Activated T-helper 9 cell treated with anti-CD3 and anti-CD28 coated beads, Interleukin-2, amount 50 U/mL, for 16 hours (primary cell): Measurements from ENCODE around the gene HINT2.

Source experiments
- DNase-seq: peaks from one replicate; pipeline ENCODE4 v3.0.0-alpha.2; 2020; ENCODE audit warnings: low read depth

The HINT2 gene

DNA sequence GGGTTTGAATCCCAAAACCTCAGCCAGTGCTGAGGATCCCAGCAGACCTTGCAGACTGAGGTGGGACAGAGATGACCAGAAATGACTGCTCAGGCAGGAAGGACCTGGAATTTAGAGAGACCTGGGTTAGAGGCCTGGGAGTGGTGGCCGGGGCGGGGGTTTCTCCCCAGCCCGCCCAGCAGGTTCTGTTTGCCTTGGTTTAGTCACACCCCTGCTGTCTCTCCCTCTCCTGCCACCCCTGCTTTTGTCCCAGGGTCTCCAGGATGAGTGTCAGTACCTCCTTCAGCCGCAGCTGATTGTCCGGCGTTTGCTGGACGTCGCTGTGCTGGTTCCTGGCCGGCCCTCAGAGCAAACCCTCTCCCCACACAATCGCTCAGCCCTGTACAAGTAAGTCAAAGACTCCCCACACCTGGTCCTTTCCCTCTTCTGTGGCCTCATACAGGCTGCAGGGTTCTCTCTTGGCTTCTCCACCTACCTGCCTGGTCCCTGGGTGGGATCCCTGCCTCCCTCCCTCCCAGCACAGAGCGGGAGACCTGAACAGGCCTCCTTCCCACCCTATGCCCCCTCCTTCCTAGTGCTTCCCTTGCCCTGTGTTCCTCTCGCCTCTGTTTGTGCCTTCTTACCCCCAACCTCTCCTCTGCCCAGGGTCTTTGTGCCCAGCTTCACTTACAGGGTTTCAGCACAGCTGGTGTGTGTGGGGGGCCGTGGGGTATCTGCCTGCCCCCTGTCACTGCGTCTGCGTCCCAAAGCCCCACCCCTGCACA, 26.2 kb upstream of the HINT2 start:
- no peak for DNase-seq

DNA sequence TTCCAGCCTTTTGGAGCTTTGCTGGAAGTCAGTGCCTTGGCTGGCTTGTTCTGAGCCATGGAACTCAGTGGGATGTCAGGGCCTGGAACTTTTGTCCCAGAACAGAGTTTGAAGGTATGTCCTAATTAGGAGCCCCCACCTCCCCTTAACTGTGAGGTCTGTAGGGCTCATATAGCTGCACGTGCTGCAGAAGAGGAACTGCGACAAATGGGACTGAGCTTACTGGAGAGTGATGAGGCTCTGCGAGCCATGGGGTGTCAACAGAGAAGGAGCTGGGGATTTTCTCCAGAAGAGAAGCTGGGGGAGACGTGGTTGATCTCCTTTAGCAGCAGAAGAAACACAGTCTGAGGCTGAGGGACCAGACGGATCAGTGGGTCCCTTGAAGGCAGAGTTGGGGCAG, 25.1 kb upstream of the HINT2 start:
- no peak for DNase-seq

DNA sequence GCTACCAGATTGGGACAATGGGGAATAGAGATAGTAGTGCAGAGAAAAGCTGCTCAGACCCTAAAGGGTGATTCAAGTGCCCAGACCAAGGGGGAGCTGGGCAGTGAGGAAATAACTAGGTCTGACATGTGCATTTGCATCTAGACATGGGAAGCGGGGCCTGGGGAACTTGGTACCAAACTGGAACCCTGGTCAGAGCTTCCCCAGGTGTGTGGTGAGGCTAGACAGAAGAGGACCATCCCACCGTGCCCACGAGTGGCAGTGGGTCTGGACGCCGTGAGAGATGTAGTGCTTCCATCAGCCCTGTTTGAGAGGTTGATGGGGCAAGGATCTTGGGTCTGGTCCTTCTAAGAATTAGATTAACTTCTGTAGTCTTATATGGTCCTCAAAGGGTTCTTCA, 21.8 kb upstream of the HINT2 start:
- no peak for DNase-seq

DNA sequence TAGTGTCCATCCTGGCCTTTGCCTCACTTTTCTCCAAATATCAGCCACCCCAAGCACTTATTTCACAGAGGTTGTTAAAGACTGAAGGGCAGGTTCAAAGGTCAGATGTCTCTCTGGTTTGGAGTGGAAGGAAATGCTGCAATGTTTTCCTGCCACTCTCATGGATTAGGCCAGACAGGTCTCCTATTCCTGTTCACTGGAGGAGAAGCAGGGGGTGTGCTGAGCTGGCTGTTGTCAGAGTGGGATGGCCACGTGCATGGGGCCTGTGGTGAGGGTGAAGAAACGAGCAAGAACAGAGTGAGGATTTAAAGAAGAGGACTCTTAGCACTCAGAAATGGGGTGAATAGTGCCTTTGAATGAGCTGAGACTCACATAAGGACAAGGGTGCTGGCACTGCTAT, 20.9 kb upstream of the HINT2 start:
- DNase-seq: no peak

DNA sequence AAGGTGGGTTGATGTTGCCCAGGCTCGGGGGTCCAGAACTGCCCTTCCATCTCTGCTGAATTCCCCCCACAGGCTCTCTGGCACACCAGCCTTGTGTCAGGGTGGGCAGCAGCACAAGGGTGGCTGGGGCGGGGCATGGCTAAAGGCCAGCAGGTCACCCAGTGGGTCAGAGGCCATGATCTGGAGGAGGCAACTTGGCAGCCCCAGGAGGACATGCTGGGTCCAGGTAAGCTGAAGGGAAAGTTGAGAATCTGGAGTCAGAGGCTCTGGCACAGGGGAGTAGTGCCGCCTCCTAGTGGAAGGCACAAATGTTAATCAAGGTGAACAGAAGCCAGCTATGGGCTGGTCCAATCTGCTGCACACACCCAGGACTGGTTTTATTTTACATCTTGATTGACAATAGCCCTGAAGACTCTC, 20.4 kb upstream of the HINT2 start:
- no peak for DNase-seq

DNA sequence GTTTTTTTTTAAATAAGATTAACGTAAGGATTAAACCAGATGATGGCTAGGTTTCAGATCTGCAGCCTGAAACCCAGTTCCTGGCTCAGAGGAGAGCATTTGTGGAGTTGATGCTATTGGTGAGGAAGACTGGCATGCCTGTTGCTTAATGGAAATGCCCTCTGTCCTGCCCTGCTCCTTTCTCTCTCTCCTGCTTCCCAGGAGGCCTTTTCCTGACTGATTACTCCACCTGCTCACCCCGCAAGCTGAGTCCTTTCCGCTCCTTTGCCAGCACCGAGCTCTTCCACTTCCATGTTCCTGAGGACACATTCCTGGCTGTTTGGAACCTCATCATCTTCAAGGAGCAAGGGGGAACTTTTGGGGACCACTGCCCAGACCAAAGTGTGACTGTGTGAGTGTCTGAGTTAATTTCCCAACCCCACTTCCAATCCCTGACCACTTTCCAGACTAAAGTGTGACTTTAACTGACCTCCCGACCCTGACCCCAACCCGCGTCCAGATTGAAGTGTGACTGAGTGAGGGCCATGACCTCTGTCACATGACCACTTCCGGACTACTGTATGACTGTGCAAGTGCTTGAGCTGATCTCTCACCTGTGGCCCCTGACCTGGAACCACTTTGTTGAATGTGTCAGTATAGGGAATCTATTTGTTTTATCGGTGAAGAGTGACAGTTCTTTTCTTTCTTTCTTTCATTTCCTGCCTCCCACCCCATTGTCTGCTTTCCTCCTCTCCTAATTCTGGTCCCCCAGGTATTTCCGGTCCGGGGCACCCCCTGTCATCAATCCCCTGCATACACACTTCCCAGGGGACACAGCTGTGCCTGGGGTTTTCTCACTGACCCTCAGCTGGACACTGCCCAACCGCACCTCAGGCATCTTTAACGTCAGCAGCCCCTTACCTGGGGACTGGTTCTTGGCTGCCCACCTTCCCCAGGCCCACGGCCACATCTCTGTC, 19.7 kb upstream of the HINT2 start:
- DNase-seq: no peak

DNA sequence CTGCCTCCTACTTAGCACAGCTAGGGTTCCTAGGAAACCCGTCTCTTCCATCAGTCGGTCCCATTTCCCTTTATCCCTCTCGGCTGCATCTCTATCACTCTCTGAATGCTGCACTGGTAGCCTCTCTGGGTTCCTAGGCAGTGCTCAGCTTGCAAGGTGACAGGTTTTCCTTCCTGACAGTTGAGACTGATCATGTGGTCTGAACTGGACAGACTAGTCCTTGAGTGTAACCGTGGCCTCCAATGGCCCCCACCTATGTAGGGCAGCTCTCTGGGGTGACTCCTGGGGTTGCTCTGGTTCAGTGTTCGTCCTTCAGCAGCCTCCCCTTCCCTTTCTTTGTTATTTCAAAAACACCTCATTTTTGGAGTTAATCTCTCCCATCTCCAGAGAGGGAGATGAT, 18.0 kb upstream of the HINT2 start:
- no peak for DNase-seq

DNA sequence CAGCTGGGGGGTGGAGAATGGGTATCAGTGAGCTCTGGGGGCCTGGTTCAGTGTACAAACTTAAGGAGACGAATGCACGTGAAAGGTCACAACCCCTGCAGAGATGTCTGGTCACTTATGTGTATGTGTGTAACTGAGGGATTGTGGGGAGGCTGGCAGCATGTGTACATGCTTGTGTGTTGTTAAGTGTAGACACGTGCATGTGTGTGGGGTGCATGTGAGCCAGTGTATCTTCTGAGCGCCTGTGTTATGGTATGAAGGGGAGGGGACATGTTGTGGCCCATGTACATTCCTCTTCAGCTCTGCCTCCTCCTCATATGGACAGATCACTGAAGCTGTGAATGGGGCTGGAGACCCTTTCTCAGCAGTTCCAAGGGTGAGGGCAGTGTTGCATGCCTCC, 16.2 kb upstream of the HINT2 start:
- DNase-seq: no peak

DNA sequence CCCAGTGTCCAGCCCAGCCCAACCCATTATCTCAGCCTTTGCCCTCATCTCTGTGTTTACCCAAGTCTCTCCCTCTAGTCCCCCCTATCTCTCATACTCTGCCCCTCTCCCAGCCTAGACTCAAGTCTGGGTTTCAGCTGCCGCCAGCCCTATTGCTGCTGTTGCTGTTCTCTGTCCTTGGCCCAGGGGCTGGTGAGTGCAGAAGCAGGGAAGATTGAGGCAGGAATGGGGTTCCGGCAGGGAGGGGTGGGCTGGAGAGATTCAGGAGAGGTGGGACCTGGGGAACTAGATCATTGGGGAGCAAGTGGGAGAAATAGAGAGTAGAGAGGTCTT, 14.9 kb upstream of the HINT2 start:
- no peak for DNase-seq

DNA sequence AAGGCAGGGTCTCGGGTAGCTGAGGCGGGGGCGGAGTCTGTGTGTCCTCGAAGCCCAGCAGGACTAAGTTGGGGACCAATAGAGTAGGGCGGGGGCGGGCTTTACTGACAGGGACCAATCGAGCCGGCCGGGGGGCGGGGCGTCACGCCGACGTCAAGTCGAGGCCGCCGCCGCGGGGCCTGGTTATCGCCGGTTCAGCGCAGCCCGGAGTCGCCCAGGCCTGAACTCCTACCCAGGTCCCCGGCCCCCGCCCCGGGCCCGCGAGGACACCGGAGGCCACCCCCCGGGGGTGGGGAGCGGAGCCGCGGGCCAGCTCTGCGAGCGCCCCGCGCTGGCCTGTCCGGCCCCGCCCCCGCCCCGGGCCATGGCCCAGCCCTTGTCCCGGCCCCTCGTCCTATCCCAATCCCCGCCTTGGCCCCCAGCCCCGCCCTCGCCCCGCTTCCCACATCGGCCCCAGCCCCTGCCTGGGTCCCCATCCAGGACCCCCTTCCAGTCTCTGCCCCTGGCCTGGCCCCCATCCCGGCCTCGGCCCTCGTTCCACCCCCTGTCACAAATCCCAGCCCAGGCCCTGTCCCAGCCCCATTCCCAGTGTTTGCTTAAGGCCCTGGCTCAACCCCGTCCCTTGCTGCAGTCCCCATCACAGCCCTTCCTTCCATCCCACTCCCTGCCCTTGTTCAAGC, 14.4 kb upstream of the HINT2 start, which contains the start of gene TMEM8B:
Gene TMEM8B, plus strand, starts transcription at position 145 of the 680 bp plus-strand sequence. Its CDS starts 220 bp downstream, at position 365.
- DNase-seq: peak; percentile 95

DNA sequence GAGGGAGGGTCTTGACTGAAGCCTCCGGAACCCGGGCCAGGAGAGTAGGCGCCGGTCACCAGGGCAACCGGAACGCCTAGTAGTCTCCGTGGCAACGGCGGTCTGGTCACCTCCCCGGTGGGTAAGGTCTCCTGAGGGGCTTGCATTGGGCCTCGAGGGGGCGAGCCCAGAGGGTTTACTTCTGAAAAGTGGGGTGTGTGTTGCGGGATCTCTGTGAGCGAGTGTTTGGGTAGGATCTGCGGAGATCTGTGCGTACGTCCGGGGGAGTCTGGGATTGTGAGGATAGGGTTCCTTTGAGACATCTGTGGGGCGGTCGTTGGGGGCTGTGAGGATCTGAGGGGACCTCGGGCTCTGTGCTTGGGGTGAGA, 13.9 kb upstream of the HINT2 start, which contains the start of gene FAM221B:
Gene FAM221B, minus strand, starts transcription at position 17 of the 368 bp plus-strand sequence. CDS start 2,571 bp downstream, outside the sequence.
- DNase-seq: no peak

DNA sequence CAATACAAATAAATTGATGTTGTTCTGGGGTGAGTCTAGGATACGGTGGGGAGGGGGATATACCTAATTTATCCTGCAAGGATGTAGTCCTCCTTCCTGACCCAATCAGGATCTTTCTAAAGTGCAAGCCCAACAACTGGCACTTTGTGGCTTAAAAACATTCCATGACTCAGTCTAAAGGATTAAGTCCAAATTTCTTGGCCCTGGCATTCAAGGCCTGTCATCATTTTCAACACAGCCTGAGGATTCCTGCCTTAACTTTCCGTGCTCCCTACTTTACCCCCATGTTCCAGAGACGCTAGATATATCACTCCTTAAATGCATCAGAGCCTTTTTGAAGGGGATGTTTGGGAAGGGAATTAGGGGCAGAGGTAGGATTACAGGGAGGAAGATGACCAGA, 12.6 kb upstream of the HINT2 start:
- DNase-seq: no peak

DNA sequence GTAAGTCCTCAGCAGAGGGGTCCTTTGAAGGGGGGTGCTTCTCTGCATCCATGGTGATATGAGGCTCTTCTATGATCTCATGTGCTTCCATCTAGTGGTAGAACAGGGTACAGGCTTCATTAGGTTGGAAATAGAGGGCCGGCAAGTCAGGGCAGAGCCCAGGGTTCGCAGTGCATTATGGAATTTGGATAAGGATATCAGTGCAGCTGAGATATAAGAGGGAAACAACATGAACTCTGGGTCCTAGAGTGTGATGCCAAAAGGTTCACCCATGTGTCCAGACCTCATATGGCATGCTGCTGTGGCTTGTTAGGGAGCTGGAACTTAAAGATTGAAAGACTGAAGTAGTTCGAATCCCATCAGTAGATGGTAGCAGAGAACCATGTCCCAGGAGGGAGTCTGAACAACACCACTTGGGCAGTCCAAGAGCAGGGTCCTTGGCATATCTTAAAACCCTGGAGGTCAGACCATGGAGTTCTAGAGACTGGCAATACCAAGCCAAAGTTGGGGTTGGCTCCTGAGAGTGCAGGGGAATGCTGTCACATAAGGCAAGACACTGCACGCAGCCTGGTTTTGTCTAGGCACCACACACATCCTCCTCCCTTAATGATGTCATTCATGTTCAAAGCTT, 11.3 kb upstream of the HINT2 start:
- no peak for DNase-seq

DNA sequence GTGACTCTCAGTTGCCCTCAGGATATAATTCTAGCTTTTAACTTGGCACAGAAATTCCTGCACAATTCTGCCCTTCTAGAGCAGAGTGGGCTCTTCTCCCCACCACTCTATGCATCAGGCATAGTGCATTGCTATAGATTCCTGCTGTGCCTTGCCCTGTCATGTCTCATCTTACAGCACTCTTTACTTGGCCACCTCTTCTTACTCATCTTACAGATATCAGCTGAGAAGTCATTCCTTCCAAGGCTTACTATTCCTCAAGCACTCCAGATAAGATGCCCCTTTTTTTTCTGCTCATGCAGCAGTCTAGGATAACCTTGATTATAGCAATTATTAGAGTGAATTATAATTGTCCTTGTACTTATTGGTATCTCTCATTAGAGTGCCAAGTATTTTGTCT, 8.1 kb upstream of the HINT2 start:
- DNase-seq: no peak

DNA sequence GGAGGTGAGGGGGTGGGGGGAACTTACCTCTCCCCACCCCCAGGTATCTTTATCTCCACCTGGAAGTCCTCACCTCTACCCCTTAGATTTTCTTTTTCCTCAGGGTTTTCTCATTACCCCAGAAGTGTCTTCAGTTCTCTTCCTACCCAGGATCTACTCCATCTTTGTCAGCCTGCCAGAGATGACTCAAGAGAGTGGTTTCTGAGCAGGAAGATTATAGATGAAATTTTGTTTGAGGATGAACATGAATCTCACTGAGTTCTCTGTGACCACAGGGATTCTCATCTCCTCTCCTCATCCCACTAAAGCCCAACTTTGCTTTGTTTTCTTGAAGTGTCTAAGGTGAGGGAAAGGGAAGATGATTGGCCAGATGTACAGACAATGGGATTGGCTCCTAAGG, 5.2 kb upstream of the HINT2 start:
- no peak for DNase-seq

DNA sequence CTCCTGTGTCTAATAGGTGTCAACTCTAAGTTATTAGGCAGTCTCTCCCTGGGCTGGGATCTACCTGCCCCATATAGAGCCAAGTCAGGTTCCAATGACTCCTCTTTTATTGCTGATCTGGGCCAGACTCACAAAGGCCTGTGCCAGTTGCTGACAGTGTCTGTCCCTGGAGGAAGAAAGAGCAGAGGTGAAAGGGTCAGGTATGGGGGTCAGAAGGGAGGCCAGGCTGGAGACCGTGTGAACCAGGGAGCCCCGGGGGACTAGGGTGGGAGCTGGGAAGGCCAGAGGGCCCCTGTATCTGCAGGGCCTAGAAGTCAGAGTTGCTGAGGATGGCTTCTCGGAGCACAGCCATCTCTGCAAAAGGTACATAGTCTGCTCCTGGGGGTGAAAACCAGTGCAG, 3.5 kb upstream of the HINT2 start:
- no peak for DNase-seq

DNA sequence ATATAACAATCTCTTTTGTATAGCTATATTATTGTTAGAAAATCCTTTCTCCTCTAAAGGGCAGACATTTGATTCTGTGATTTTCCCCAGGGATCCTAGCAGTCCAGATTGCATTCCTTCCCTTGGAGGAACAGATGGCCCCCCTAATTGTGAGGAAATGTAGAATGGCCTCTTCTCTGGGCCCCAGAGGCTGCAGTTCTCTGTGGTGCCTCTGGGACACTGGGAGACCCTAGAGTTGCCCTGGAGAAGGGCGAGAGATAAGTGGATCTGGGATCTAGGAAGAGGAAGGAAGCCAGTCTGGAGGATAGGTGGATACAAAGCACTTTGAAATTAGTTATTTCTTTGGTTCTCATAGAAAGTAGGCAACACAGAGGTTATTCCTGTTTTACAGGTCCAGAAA, 1.9 kb upstream of the HINT2 start:
- DNase-seq: no peak

DNA sequence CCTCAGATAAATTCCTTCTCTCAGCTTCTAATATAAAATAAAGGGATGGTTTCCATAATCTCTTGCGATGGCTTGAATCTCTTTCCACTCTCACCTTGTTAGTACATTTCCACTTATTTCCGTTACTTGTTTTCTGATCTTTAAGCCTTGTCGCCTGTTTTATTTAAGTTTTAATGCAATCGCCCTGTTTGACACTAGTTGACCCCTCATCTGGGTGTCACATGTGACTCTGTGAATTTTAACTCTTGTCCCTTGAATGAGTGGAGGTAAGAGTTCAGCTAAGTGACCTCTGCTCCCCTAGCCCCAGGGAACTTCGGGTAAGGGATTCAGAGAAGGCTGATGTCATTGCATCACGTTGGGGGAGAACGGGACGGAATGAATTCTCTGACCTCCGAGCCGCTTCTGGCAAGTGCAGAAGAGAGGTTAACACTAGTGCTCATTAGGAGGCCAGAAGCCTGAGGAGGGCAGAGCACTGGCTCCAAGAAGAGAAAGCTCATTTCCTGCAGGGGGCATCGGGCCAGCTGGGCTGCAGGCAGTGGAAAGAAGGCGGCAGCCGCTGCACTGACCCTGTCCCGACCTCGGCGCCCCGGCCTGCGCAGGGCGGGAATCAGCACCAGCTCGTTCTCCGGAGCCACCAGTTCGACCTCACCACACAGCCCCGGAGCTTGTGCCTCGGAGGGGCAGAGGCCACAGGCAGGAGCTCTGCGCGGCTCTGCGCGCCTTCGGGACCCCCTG, 569 bp downstream of the HINT2 start:
- no peak for DNase-seq

DNA sequence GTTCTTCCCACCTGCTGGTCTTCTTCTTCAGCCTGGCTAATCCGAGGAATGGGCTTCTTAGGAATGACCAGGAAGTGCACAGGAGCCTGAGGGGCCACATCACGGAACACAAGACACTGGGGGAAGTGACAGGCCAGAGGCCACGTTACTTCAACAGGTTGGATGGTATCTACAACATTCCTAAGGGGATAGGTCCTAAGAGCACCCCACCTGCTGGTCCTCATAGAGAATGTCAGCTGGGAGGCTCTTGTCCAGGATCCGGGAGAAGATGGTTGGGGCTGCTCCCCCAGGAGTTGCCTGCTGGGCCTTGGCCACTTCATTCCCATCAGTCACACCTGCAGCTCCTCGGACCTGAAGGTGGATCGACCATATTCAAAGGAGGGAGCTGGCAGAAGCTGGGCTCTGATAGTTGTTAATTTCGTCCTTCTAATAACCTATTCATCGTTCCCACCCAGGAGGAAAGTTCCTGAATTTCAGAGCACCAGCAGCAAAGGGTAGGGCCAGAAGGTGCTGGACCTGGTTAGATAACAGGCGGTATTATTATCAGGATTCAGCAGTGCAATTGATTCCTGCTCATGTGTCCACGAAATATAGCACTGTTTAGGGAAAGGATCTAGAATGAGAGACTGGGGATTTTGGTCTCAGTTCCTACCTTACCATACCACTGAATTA, 1.3 kb downstream of the HINT2 start:
- DNase-seq: no peak

DNA sequence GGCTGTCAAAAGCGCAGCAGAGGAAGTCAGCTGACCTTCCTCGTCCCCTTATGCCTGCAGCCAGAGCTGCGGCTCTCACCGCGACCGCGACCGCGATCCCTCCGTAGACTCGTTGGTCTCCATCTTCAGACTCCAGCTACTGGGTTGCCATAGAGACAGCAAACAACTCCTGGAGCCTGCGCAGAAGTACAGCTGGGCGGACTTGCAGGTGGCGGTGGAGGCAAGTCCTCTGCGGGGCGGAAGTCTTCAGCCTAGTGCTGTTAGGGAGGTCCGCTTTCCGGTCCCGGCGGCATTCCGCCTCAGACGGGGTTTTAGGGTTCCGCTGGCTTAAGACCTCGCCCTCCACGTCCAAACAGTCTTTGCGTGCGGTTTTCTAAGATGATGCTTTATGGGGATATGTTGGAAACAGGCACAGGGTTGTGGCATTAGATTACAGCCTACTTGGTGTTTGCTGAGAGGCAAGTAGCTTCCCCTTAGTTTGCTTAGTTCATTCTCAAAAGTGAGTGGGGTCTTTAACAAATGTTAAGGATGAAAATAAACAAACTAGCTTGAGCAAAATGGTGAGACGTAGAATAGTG, 2.7 kb downstream of the HINT2 start, which contains the start of gene SPAG8:
Gene SPAG8, minus strand, starts transcription at position 238 of the 578 bp plus-strand sequence. Its CDS starts 115 bp downstream, at position 123.
- DNase-seq: peak; percentile 88
